NOMO-1 treated with DMSO at 0.1 percent for 48 hours (cell line): ENCODE results near the gene HINT3.
"Not testable (repeated sequence)": the region's sequence is repeated elsewhere in the genome, so short reads cannot be mapped to it uniquely, and the experiment has no call there.

Experiments used
- DNase-seq: peaks from one replicate; lab custom pipeline; 2025; ENCODE audit not compliant: unreplicated experiment; lab: John Stamatoyannopoulos, UW

Gene HINT3

GRCh38 chr6:125939791-125940190 is 16.8 kb upstream of the HINT3 start:
- DNase-seq, result no peak

GRCh38 chr6:125940247-125941041 is 16.1 kb upstream of the HINT3 start:
- no peak for DNase-seq

GRCh38 chr6:125942672-125943527 is 13.7 kb upstream of the HINT3 start:
- DNase-seq, result no peak

- no peak for DNase-seq
Observed at GRCh38 chr6:125943528-125944433, 12.8 kb upstream of the HINT3 start.

- peak; percentile 41 for DNase-seq
Observed at GRCh38 chr6:125944434-125944816, 12.1 kb upstream of the HINT3 start.

GRCh38 chr6:125944896-125945295 is 11.7 kb upstream of the HINT3 start:
- no peak for DNase-seq

- no peak for DNase-seq
Observed at GRCh38 chr6:125945378-125946141, 11.0 kb upstream of the HINT3 start.

- DNase-seq, result no peak
Observed at GRCh38 chr6:125947615-125948014, 9.0 kb upstream of the HINT3 start.

- DNase-seq, result no peak
Observed at GRCh38 chr6:125948455-125948854, 8.1 kb upstream of the HINT3 start.

GRCh38 chr6:125949069-125949468 is 7.5 kb upstream of the HINT3 start:
- no peak for DNase-seq

GRCh38 chr6:125950293-125950692 is 6.3 kb upstream of the HINT3 start:
- DNase-seq, result no peak

GRCh38 chr6:125950716-125951115 is 5.9 kb upstream of the HINT3 start:
- DNase-seq, result not testable (repeated sequence)

- no peak for DNase-seq
Observed at GRCh38 chr6:125951323-125951722, 5.2 kb upstream of the HINT3 start.

- DNase-seq, result peak; percentile 33
Observed at GRCh38 chr6:125952764-125953501, 3.6 kb upstream of the HINT3 start.

GRCh38 chr6:125953502-125953875 is 3.1 kb upstream of the HINT3 start:
- no peak for DNase-seq

GRCh38 chr6:125954735-125955339 is 1.7 kb upstream of the HINT3 start:
- DNase-seq, result no peak

GRCh38 chr6:125955973-125956372 is 597 bp upstream of the HINT3 start:
- no peak for DNase-seq

GRCh38 chr6:125957391-125957693 is 772 bp downstream of the HINT3 start:
- DNase-seq, result no peak

- DNase-seq, result peak; percentile 58
Observed at GRCh38 chr6:125957845-125958244, 1.3 kb downstream of the HINT3 start.

- DNase-seq, result no peak
Observed at GRCh38 chr6:125959041-125959440, 2.5 kb downstream of the HINT3 start.
